ENCODE results near the gene NAV1. TPM values are rescaled to one million over a fixed set of nuclear protein-coding genes. Genes with fewer than 3 reads are reported as not detected.

NAV1 gene
- total RNA-seq, 1 donor from 2014 or later = 288 TPM

DNA sequence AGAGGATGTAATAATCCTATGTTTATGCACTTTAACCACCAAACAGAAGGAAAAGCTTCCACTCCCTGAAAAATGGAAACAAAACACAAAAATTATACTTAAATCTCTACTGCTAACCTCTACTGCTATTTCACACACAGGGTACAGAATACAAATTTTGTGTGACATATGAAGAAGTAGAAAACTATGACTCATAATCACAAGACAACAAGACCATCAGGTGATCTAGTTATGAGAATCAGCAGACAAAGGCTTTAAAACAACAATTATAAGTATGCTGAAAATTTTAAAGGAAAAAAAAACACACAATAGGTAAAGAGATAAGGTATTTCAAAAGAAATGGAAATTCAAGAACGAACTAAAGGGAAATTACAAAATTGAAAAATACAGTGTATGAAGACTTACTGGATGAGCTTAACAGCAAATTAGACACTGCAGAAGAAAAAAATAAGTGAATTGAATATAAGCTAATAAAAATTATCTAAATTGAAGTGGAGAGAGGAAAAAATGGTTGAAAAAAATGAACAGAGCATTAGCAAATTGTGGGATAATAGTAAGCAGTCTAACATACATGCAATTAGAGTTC lies 13.6 kb upstream of the NAV1 start:
- no peak overlapping the region for H3K27ac Mint-ChIP-seq (ENCODE audit: unreplicated experiment)
- no peak overlapping the region for H3K4me3 Mint-ChIP-seq (ENCODE audit: unreplicated experiment)
- H3K4me1 Mint-ChIP-seq (ENCODE audit: unreplicated experiment) = no peaks in the 10 kb centered on the region
- H3K27me3 Mint-ChIP-seq (ENCODE audit: unreplicated experiment) = no peaks in the 10 kb centered on the region
- H3K36me3 Mint-ChIP-seq (ENCODE audit: unreplicated experiment) = peaks cover 3% of the 10 kb centered on the region
- TF ChIP-seq, protein P1, sequence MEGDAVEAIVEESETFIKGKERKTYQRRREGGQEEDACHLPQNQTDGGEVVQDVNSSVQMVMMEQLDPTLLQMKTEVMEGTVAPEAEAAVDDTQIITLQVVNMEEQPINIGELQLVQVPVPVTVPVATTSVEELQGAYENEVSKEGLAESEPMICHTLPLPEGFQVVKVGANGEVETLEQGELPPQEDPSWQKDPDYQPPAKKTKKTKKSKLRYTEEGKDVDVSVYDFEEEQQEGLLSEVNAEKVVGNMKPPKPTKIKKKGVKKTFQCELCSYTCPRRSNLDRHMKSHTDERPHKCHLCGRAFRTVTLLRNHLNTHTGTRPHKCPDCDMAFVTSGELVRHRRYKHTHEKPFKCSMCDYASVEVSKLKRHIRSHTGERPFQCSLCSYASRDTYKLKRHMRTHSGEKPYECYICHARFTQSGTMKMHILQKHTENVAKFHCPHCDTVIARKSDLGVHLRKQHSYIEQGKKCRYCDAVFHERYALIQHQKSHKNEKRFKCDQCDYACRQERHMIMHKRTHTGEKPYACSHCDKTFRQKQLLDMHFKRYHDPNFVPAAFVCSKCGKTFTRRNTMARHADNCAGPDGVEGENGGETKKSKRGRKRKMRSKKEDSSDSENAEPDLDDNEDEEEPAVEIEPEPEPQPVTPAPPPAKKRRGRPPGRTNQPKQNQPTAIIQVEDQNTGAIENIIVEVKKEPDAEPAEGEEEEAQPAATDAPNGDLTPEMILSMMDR (IDR thresholded peaks at IDR 0.05) = no peak
- DNase-seq (ENCODE audit: extremely low spot score, unreplicated experiment) = no peak
- no peaks in the 10 kb centered on the region for H3K9me3 Mint-ChIP-seq (ENCODE audit: unreplicated experiment)

DNA sequence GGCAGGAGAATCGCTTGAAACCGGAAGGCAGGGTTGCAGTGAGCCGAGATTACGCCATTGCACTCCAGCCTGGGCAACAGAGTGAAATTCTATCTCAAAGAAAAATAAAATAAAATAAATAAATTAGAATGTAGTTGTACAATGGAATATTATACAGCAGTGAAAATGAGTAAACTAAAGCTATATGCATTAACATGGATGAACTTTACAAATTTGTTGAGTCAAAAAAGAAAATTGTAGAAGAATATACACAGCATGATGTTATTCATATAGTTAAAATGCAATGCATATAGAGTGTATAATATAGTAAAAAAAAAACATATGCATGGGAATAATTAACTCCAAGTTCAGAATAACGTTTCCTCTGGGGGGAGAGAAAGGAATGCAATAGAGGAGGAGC lies 11.0 kb upstream of the NAV1 start:
- no peak overlapping the region for H3K4me3 Mint-ChIP-seq (ENCODE audit: unreplicated experiment)
- H3K27me3 Mint-ChIP-seq (ENCODE audit: unreplicated experiment) = no peaks in the 10 kb centered on the region
- TF ChIP-seq, protein P1 (IDR thresholded peaks at IDR 0.05) = no peak
- peaks cover 20% of the 10 kb centered on the region for H3K4me1 Mint-ChIP-seq (ENCODE audit: unreplicated experiment)
- H3K27ac Mint-ChIP-seq (ENCODE audit: unreplicated experiment) = no peak overlapping the region
- no peaks in the 10 kb centered on the region for H3K9me3 Mint-ChIP-seq (ENCODE audit: unreplicated experiment)
- H3K36me3 Mint-ChIP-seq (ENCODE audit: unreplicated experiment) = peaks cover 3% of the 10 kb centered on the region
- DNase-seq (ENCODE audit: extremely low spot score, unreplicated experiment) = no peak

DNA sequence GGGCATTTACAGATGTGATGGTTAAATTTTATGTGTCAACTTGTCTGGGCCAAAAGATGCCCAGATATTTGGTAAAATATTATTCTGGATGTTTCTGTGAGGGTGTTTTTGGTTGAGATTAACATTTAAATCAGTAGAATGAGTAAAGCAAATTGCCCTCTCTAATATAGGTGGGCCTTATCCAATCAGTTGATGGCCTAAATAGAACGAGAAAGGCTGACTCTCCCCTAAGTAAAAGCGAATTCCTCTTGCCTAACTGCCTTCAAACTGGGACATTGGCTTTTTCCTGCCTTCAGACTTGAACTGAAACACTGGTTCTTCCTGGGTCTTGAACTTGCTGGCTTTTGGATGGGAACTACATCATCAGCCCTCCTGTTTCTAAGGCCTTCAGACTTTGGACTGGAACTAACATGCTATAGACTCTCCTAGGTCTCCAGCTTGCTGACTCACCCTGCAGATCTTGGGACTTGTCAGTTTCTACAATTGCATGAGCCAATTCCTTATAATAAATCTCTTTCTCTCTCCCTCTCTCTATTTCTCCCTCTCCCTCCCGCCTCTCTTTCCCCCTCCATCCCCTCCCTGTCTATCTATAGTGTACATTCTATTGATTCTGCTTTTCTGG lies 10.2 kb upstream of the NAV1 start:
- no peaks in the 10 kb centered on the region for H3K9me3 Mint-ChIP-seq (ENCODE audit: unreplicated experiment)
- no peaks in the 10 kb centered on the region for H3K27me3 Mint-ChIP-seq (ENCODE audit: unreplicated experiment)
- H3K36me3 Mint-ChIP-seq (ENCODE audit: unreplicated experiment) = peaks cover 3% of the 10 kb centered on the region
- no peak overlapping the region for H3K27ac Mint-ChIP-seq (ENCODE audit: unreplicated experiment)
- no peak overlapping the region for H3K4me3 Mint-ChIP-seq (ENCODE audit: unreplicated experiment)
- TF ChIP-seq, protein P1 (IDR thresholded peaks at IDR 0.05) = no peak
- DNase-seq (ENCODE audit: extremely low spot score, unreplicated experiment) = no peak
- H3K4me1 Mint-ChIP-seq (ENCODE audit: unreplicated experiment) = peaks cover 20% of the 10 kb centered on the region

DNA sequence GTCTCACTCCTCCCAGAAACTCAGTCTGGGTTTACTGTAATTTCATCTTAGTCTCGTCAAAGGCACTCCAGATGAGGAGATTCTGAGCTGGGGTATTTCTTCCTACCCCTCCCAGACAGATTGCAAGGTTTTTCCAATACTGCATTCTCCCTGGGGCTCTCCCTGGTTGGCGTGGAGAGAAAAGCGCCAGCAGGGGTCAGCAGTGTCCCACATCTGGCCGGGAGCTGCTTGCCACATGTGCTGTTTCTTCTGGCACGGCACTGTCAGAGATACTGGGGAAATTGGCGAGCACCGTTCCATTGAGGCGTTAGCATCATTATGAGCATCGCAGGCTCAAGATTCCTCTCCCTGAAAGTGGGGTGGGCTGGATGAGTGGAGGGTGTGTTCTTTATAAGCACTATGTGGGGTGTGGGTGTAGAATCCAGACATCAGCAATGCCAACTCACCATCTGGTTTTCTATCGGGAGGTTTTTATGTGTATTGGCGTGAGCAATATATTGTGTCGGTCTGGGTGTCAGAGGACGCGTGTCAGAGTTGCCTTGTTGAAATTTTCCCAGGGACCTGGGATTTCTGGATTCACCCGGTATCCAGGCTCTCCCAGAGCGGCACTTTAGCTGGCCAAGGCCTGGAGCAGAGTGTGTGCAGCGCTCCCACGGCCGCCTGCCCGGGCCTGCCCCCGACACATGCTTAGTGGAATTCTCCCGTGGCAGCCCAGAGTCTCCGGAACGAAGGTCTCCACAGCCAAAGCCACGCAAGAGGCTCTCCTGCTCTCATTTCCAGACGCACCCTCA lies 8.0 kb upstream of the NAV1 start:
- H3K36me3 Mint-ChIP-seq (ENCODE audit: unreplicated experiment) = no peaks in the 10 kb centered on the region
- no peak overlapping the region for H3K4me3 Mint-ChIP-seq (ENCODE audit: unreplicated experiment)
- TF ChIP-seq, protein P1 (IDR thresholded peaks at IDR 0.05) = peak; percentile 91
- H3K9me3 Mint-ChIP-seq (ENCODE audit: unreplicated experiment) = no peaks in the 10 kb centered on the region
- H3K27me3 Mint-ChIP-seq (ENCODE audit: unreplicated experiment) = no peaks in the 10 kb centered on the region
- DNase-seq (ENCODE audit: extremely low spot score, unreplicated experiment) = peak; percentile 94
- H3K27ac Mint-ChIP-seq (ENCODE audit: unreplicated experiment) = peak overlapping the region; percentile 78
- peaks cover 34% of the 10 kb centered on the region for H3K4me1 Mint-ChIP-seq (ENCODE audit: unreplicated experiment)

Measured in osteocyte (in vitro differentiated cells).